ENCODE data around the gene MKNK1. TPM values are rescaled to one million over a fixed set of nuclear protein-coding genes. Genes with fewer than 3 reads are reported as not detected.
A peak's percentile ranks its signal among the peaks of the same experiment; 100 is the strongest.

Gene MKNK1
- total and polyA plus RNA-seq, 2 experiments from 2014 or later, result 15.5 to 16.1 TPM

DNA sequence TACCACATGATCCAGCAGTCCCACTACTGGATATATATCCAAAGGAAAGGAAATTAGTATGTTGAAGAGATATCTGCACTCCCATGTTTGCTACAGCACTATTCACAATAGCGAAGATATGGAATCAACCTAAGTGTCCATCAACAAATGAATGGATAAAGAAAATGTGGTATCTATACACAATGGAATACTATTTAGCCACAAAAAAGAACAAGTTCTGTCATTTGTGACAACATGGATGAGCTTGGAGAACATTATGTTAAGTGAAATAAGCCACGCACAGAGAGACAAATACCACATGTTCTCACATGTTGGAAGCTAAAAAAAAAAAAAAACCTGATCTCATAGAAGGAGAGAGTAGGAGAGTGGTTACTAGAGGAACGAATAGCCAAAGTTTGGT lies 46.4 kb upstream of the MKNK1 start:
- no peak for DNase-seq
- peaks cover 24% of the 10 kb centered on the region for H3K36me3 ChIP-seq (ENCODE audit: low read depth)
- in situ Hi-C loops (cut with MboI), result no loop called here
- no peak overlapping the region for H2AFZ ChIP-seq
- H3K27me3 ChIP-seq (replicated peaks; ENCODE audit: insufficient read depth), result no peaks in the 10 kb centered on the region
- no peak overlapping the region for H3K4me2 ChIP-seq (ENCODE audit: unreplicated experiment)
- peaks cover 23% of the 10 kb centered on the region for H3F3A ChIP-seq (ENCODE audit: insufficient read depth)
- H3K9me3 ChIP-seq (ENCODE audit: low read depth), result peaks cover 3% of the 10 kb centered on the region
- no peaks in the 10 kb centered on the region for H3K79me2 ChIP-seq (ENCODE audit: insufficient read depth)
- TF ChIP-seq EZH2 (IDR thresholded peaks at IDR 0.05; ENCODE audit: insufficient read depth, poor library complexity, severe bottlenecking), result no peak
- WGBS, 2 experiments (ENCODE audit: low coverage in 1 of 2, low lambda C conversion rate in 2 of 2, missing lambda C conversion rate in 2 of 2), result 95 to 96% methylated on average over 3 of the region's 3 CpGs
- H3K4me3 ChIP-seq, result no peak overlapping the region
- no peak overlapping the region for H3K27ac ChIP-seq
- no peak overlapping the region for H3K9ac ChIP-seq
- no peaks in the 10 kb centered on the region for H4K20me1 ChIP-seq (ENCODE audit: insufficient read depth)
- H3K9me2 ChIP-seq (ENCODE audit: insufficient read depth), result no peaks in the 10 kb centered on the region
- H3K4me1 ChIP-seq (ENCODE audit: insufficient read depth), result peaks cover 23% of the 10 kb centered on the region

DNA sequence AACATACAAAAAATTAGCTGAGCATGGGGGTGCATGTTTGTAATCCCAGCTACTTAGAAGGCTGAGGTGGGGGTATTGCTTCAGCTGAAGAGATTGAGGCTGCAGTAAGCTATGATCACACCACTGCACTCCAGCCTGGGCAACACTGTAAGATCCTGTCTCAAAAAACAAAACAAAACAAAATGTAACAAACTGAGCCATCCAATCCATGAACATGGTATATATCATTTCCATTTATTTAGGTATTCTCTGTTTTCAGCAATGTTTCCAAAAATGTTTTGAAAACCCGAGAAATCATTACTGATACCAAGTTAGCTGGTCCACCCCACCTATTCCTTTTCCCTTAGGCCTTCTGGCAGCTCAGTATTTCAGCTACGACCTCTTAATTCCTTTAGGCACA lies 45.7 kb upstream of the MKNK1 start:
- in situ Hi-C loops (cut with MboI), result no loop called here
- WGBS, 2 experiments (ENCODE audit: low coverage in 1 of 2, low lambda C conversion rate in 2 of 2, missing lambda C conversion rate in 2 of 2), result 97 to 100% methylated on average over 2 of the region's 2 CpGs
- H2AFZ ChIP-seq, result no peak overlapping the region
- H3K9me3 ChIP-seq (ENCODE audit: low read depth), result peaks cover 3% of the 10 kb centered on the region
- no peaks in the 10 kb centered on the region for H3K27me3 ChIP-seq (replicated peaks; ENCODE audit: insufficient read depth)
- TF ChIP-seq EZH2 (IDR thresholded peaks at IDR 0.05; ENCODE audit: insufficient read depth, poor library complexity, severe bottlenecking) (no peak), EZH2phosphoT487 (IDR thresholded peaks at IDR 0.05; ENCODE audit: insufficient read depth, low read depth) (no peak)
- H3K4me2 ChIP-seq (ENCODE audit: unreplicated experiment), result no peak overlapping the region
- DNase-seq, result no peak
- H3K27ac ChIP-seq, result no peak overlapping the region
- no peaks in the 10 kb centered on the region for H3K79me2 ChIP-seq (ENCODE audit: insufficient read depth)
- peaks cover 23% of the 10 kb centered on the region for H3F3A ChIP-seq (ENCODE audit: insufficient read depth)
- H3K9me2 ChIP-seq (ENCODE audit: insufficient read depth), result no peaks in the 10 kb centered on the region
- peaks cover 23% of the 10 kb centered on the region for H3K4me1 ChIP-seq (ENCODE audit: insufficient read depth)
- H4K20me1 ChIP-seq (ENCODE audit: insufficient read depth), result no peaks in the 10 kb centered on the region
- peaks cover 20% of the 10 kb centered on the region for H3K36me3 ChIP-seq (ENCODE audit: low read depth)
- no peak overlapping the region for H3K9ac ChIP-seq
- H3K4me3 ChIP-seq, result no peak overlapping the region

DNA sequence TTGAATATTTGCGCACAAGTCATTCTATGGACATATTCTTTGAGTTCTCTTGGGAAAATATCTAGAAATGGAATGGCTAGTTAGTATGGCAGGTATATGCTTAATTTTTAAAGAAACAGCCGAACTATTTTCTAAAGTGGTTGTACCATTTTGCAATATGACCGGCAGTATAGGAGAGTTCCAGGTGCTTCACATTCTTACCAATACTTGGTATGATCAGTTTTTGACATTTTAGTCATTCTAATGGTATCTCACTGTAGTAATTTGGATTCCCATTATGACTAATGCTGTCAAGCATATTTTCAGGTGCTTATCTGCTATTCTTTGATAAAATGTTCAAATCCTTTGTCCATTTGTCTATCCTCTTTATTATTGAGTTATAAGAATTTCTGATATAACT lies 43.5 kb upstream of the MKNK1 start:
- TF ChIP-seq EZH2 (IDR thresholded peaks at IDR 0.05; ENCODE audit: insufficient read depth, poor library complexity, severe bottlenecking) (no peak), EZH2phosphoT487 (IDR thresholded peaks at IDR 0.05; ENCODE audit: insufficient read depth, low read depth) (no peak)
- H3K36me3 ChIP-seq (ENCODE audit: low read depth), result peaks cover 20% of the 10 kb centered on the region
- H3K79me2 ChIP-seq (ENCODE audit: insufficient read depth), result no peaks in the 10 kb centered on the region
- 95 to 100% methylated on average over 3 of the region's 3 CpGs for WGBS, 2 experiments (ENCODE audit: low coverage in 1 of 2, low lambda C conversion rate in 2 of 2, missing lambda C conversion rate in 2 of 2)
- no peak overlapping the region for H3K4me3 ChIP-seq
- H3F3A ChIP-seq (ENCODE audit: insufficient read depth), result peaks cover 29% of the 10 kb centered on the region
- no peaks in the 10 kb centered on the region for H3K27me3 ChIP-seq (replicated peaks; ENCODE audit: insufficient read depth)
- no peak overlapping the region for H2AFZ ChIP-seq
- no peak overlapping the region for H3K27ac ChIP-seq
- H4K20me1 ChIP-seq (ENCODE audit: insufficient read depth), result no peaks in the 10 kb centered on the region
- in situ Hi-C loops (cut with MboI), result no loop called here
- DNase-seq, result no peak
- H3K9me2 ChIP-seq (ENCODE audit: insufficient read depth), result no peaks in the 10 kb centered on the region
- H3K9me3 ChIP-seq (ENCODE audit: low read depth), result peaks cover 3% of the 10 kb centered on the region
- H3K4me1 ChIP-seq (ENCODE audit: insufficient read depth), result peaks cover 31% of the 10 kb centered on the region
- H3K4me2 ChIP-seq (ENCODE audit: unreplicated experiment), result no peak overlapping the region
- H3K9ac ChIP-seq, result no peak overlapping the region

DNA sequence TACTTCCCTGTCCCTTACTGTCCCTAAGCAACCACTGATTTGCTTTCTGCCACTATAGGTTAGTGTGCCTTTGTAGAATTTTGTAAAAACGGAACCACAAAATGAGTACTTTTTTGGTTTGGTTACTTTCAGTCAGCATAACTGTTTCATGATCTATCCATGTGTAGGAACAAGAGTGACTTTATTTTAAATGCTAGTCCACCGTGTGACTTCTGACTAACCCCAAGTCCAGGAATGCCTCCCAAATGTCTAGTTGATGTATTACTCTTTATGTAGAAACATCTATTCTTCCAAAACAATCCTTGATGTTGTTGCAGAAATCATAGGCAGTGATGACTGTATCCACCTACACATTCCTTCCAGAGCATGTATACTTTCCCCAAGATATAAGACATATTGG lies 42.8 kb upstream of the MKNK1 start:
- peak overlapping the region; percentile 26; the same call in 1 of the 2 replicates for H3K27ac ChIP-seq
- no peak overlapping the region for H2AFZ ChIP-seq
- TF ChIP-seq EZH2 (IDR thresholded peaks at IDR 0.05; ENCODE audit: insufficient read depth, poor library complexity, severe bottlenecking) (no peak), EZH2phosphoT487 (IDR thresholded peaks at IDR 0.05; ENCODE audit: insufficient read depth, low read depth) (no peak)
- no peaks in the 10 kb centered on the region for H3K9me2 ChIP-seq (ENCODE audit: insufficient read depth)
- H3K4me3 ChIP-seq, result no peak overlapping the region
- peaks cover 29% of the 10 kb centered on the region for H3F3A ChIP-seq (ENCODE audit: insufficient read depth)
- H3K36me3 ChIP-seq (ENCODE audit: low read depth), result peaks cover 20% of the 10 kb centered on the region
- no peak overlapping the region for H3K4me2 ChIP-seq (ENCODE audit: unreplicated experiment)
- peaks cover 3% of the 10 kb centered on the region for H3K9me3 ChIP-seq (ENCODE audit: low read depth)
- H3K9ac ChIP-seq, result no peak overlapping the region
- DNase-seq, result peak; percentile 47
- no peaks in the 10 kb centered on the region for H4K20me1 ChIP-seq (ENCODE audit: insufficient read depth)
- H3K4me1 ChIP-seq (ENCODE audit: insufficient read depth), result peaks cover 32% of the 10 kb centered on the region
- WGBS, 2 experiments (ENCODE audit: low coverage in 1 of 2, low lambda C conversion rate in 2 of 2, missing lambda C conversion rate in 2 of 2), result 44 to 46% methylated on average over 2 of the region's 2 CpGs
- H3K27me3 ChIP-seq (replicated peaks; ENCODE audit: insufficient read depth), result no peaks in the 10 kb centered on the region
- in situ Hi-C loops (cut with MboI), result no loop called here
- H3K79me2 ChIP-seq (ENCODE audit: insufficient read depth), result no peaks in the 10 kb centered on the region

DNA sequence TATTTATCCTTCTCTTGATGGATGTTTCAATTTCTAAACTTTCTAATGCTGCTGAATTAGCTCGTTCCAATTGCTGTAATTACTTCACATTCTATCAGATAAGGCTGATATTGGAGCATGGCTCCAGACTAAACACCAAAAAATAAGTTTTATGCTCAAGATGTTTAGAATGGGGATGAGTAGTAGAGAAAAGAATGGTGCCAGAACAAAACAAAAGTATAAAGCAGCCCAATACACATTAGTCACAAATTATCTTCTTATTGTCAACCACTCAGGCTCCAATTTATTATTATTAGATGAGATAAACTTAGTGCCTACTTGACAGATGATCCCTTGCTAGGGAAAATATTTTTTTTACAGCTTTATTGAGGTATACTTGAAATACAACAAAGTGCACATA lies 42.3 kb upstream of the MKNK1 start:
- H3K4me1 ChIP-seq (ENCODE audit: insufficient read depth), result peaks cover 32% of the 10 kb centered on the region
- no peak overlapping the region for H2AFZ ChIP-seq
- TF ChIP-seq EZH2 (IDR thresholded peaks at IDR 0.05; ENCODE audit: insufficient read depth, poor library complexity, severe bottlenecking) (no peak), EZH2phosphoT487 (IDR thresholded peaks at IDR 0.05; ENCODE audit: insufficient read depth, low read depth) (no peak)
- 0 out of 2 replicates have a peak overlapping the region, but pooled peaks have one; percentile 26 for H3K27ac ChIP-seq
- H3K4me2 ChIP-seq (ENCODE audit: unreplicated experiment), result no peak overlapping the region
- H3K4me3 ChIP-seq, result no peak overlapping the region
- no peak overlapping the region for H3K9ac ChIP-seq
- H3K27me3 ChIP-seq (replicated peaks; ENCODE audit: insufficient read depth), result no peaks in the 10 kb centered on the region
- no peaks in the 10 kb centered on the region for H4K20me1 ChIP-seq (ENCODE audit: insufficient read depth)
- H3K36me3 ChIP-seq (ENCODE audit: low read depth), result peaks cover 20% of the 10 kb centered on the region
- H3K9me3 ChIP-seq (ENCODE audit: low read depth), result peaks cover 3% of the 10 kb centered on the region
- H3K9me2 ChIP-seq (ENCODE audit: insufficient read depth), result no peaks in the 10 kb centered on the region
- peak; percentile 19 for DNase-seq
- peaks cover 29% of the 10 kb centered on the region for H3F3A ChIP-seq (ENCODE audit: insufficient read depth)
- in situ Hi-C loops (cut with MboI), result no loop called here
- no peaks in the 10 kb centered on the region for H3K79me2 ChIP-seq (ENCODE audit: insufficient read depth)
- 27 to 29% methylated on average over 1 of the region's 1 CpG for WGBS, 2 experiments (ENCODE audit: low coverage in 1 of 2, low lambda C conversion rate in 2 of 2, missing lambda C conversion rate in 2 of 2)
